GM18505 (cell line): ENCODE data around the gene NCOA6.

ENCODE experiments used
- ATAC-seq: cut with Tn5 transposase; IDR thresholded peaks from one replicate; pipeline ENCODE4 v1.9.1; 2021; ENCODE audit not compliant: unreplicated experiment
- POLR2A ChIP-seq: IDR thresholded peaks from 4 replicates; pipeline ENCODE4 v1.6.1; 2011; ENCODE audit warnings: borderline replicate concordance; ENCODE audit not compliant: insufficient read depth, insufficient read length; ENCODE audit errors: extremely low read depth

The NCOA6 gene

DNA sequence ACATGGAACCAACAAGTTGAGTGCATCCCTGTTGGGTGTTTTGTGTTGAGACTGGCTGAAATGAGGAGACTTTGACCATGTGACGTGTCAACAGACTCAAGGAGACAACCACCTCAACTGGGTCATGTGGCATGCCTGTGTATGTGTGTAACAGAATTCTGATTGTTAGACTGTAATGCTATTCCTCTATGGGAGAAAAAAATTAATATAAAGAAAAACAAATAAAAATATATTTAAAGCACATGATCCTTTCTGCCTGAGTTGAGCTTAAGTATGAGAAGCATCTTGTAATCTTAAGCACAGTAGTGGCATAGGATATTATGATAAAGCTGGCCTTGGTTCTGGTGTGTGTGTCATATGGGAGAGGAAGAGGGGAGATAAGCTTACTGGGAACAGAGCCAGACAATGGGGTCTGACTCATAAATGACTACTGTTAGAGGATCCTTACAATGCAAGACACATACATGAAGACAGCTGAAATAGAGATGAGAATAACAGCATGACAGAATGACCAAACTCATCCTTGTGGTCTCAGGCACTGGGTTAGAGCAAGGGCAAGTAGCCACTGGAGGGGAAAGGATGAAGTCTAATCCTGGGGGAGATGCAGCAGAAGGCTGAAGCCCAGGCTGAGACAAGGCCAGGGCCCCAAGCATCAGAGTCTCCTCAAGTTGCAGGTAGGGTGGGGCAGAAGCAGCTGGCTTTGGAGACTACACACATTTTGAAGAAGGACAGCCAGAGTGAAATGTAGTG is 112.1 kb downstream of the NCOA6 start:
- ATAC-seq, result no peak
- peak; percentile 28 for TF ChIP-seq POLR2A

DNA sequence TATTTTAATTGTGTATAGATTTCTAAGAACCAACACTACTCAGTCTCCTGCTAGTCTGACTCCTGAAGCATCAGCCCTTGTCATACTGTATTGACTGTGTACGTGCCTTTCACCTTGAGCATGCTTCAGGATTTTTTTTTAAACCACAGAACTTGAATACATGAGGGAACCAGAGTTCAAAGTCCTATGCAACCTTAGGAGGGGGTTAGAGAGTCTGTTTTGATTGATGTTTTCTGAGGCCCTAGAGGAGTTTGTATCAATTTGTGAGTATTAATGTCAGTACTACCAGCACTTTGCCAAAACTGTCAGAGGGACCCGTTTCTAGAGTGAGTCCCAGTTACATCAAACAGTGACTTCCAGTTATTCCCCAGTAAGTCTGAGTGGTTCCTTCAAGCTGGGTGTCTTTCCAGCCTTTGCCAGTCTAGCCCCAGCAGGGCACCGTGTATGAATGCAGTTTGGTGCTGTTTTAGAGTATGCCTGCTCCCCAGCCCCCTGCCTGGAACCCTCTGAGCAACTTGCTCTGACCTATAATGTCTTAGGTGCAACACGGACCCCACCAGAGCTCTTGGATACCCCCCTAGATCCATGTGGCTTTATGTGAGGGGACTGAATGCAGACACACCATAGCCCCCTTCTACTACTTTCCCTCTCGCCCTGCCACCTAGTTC is 112.8 kb downstream of the NCOA6 start:
- TF ChIP-seq POLR2A, result no peak
- no peak for ATAC-seq

GRCh38 chr20:34711813-34712430 is 113.5 kb downstream of the NCOA6 start:
- no peak for TF ChIP-seq POLR2A
- no peak for ATAC-seq

- no peak for TF ChIP-seq POLR2A
- ATAC-seq, result no peak
Measured at GRCh38 chr20:34710861-34711574, 114.4 kb downstream of the NCOA6 start.

- no peak for TF ChIP-seq POLR2A
- no peak for ATAC-seq
Measured at GRCh38 chr20:34710568-34710839, 114.9 kb downstream of the NCOA6 start.

DNA sequence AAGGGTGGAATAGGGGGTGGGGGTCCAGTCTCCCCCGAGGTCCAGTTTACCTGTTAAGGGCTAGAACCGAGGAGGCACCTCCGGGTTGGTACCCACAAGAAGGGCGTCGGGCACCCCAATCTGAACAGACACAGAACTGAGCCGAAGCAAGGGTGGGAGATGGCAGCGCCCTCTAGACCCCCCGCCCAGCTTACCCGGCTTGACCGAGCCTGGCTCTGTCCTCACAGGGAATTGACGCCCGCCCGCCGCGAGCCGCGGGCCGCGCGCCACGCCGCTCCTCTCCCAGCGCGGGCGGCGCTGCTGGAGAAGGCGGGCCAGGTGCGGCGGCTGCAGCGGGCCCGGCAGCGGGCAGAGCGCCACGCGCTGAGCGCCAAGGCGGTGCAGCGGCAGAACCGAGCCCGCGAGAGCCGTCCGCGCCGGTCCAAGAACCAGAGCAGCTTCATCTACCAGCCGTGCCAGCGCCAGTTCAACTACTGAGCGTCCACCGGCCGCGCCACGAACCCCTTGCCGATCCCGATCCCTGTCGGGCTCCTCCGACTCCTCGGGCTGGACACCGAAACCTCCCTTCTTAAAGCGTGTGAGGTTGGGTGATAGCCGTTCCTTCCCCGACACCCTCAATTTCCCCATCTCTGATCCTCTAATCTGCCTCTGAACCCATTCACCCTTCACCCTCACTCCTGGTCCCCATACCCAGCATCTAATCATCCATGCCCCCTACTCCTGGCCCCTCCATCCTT is 115.5 kb downstream of the NCOA6 start:
- TF ChIP-seq POLR2A, result no peak
- ATAC-seq, result peak; percentile 19

DNA sequence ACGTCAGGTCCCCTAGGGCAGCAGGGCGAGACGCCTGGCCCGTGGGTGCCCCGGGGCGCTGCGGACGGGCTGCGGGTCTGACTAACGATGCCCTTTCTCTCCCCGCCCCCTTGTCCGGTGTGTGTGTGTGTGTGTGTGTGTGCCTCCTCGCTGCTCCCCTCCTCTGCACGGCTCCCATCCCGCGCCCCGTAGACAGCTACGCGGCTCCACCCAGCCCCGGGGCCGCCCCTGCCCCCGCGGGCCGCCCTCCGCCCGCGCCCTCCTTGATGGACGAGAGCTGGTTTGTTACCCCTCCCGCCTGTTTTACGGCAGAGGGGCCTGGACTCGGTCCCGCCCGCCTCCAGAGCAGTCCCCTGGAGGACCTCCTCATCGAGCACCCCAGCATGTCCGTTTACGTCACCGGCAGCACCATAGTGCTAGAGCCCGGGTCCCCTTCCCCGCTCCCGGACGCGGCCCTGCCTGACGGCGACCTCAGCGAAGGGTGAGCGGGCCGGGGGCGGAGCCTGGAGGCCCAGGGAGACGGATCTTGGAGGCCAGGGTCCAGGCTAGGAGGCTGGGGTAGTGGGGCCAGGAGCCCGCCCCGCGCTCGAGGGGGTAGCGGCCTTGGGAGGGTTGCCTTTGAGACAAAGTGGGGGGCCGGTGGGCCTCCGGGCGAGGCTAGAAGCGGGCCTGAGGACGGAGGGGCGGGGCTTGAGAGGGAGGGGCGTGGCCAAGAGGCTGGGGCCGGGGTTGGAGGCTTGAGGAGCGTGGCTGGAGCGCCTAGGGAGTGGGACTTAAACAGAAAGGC is 116.2 kb downstream of the NCOA6 start:
- ATAC-seq, result peak; percentile 56
- peak; percentile 74 for TF ChIP-seq POLR2A

GRCh38 chr20:34708621-34709043 is 116.8 kb downstream of the NCOA6 start:
- no peak for TF ChIP-seq POLR2A
- peak; percentile 2 for ATAC-seq

- ATAC-seq, result no peak
- TF ChIP-seq POLR2A, result no peak
Measured at GRCh38 chr20:34706912-34707784, 118.3 kb downstream of the NCOA6 start.

- no peak for ATAC-seq
- TF ChIP-seq POLR2A, result no peak
Measured at GRCh38 chr20:34706302-34706875, 119.1 kb downstream of the NCOA6 start.
